GM12878 (cell line): Measurements from ENCODE around the gene CADM3.

Experiments used
- ASH2L ChIP-seq: fragments of 300-600, 200-600 bp; sonication (generic); IDR thresholded peaks from 2 replicates; pipeline ENCODE4 v1.6.1; 2017; ENCODE audit warnings: low read depth, mild to moderate bottlenecking, borderline replicate concordance
- EP300 ChIP-seq, 2 experiments: fragments of 150-350 bp in 1 of 2; IDR thresholded peaks; 2 replicates each; pipeline ENCODE4 v1.6.1; 2011 to 2012; ENCODE audit warnings: low read depth in 2 of 2, low read length in 2 of 2, borderline replicate concordance in 1 of 2, improper control_type of control experiment in 1 of 2, inconsistent platforms in 1 of 2; ENCODE audit not compliant: control insufficient read depth in 1 of 2

DNA sequence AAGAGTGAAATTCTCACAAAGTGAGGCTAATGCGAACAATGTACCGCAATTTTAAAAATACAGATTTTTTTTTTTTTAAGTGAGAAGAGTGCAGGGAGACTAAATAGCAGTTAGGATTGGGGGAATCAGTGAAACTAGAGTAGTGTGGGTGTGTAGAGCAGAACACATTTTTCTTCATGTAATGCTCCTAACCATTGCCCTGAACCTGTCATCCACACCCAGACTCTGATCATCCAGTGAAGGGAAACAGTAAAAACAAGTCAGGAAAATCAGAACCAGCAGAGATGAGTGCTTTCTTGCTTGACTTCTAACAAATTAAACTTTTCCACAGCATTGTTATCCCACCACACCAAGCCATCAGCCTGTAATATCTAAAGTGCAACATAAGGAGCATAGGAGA, 9.1 kb downstream of the CADM3 start:
- TF ChIP-seq EP300 (IDR thresholded peaks at IDR 0.05; ENCODE audit: borderline replicate concordance in 1 of 2, control insufficient read depth in 1 of 2, low read depth in 2 of 2, low read length in 2 of 2) (no peak), ASH2L (no peak)
